Measurements from ENCODE around the gene ITIH2. TPM values are rescaled to one million over a fixed set of nuclear protein-coding genes. Genes with fewer than 3 reads are reported as not detected.
"Not testable (repeated sequence)": the region's sequence is repeated elsewhere in the genome, so short reads cannot be mapped to it uniquely, and the experiment has no call there.

The ITIH2 gene, protein sequence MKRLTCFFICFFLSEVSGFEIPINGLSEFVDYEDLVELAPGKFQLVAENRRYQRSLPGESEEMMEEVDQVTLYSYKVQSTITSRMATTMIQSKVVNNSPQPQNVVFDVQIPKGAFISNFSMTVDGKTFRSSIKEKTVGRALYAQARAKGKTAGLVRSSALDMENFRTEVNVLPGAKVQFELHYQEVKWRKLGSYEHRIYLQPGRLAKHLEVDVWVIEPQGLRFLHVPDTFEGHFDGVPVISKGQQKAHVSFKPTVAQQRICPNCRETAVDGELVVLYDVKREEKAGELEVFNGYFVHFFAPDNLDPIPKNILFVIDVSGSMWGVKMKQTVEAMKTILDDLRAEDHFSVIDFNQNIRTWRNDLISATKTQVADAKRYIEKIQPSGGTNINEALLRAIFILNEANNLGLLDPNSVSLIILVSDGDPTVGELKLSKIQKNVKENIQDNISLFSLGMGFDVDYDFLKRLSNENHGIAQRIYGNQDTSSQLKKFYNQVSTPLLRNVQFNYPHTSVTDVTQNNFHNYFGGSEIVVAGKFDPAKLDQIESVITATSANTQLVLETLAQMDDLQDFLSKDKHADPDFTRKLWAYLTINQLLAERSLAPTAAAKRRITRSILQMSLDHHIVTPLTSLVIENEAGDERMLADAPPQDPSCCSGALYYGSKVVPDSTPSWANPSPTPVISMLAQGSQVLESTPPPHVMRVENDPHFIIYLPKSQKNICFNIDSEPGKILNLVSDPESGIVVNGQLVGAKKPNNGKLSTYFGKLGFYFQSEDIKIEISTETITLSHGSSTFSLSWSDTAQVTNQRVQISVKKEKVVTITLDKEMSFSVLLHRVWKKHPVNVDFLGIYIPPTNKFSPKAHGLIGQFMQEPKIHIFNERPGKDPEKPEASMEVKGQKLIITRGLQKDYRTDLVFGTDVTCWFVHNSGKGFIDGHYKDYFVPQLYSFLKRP
- total RNA-seq, result not detected in 2 replicates

DNA sequence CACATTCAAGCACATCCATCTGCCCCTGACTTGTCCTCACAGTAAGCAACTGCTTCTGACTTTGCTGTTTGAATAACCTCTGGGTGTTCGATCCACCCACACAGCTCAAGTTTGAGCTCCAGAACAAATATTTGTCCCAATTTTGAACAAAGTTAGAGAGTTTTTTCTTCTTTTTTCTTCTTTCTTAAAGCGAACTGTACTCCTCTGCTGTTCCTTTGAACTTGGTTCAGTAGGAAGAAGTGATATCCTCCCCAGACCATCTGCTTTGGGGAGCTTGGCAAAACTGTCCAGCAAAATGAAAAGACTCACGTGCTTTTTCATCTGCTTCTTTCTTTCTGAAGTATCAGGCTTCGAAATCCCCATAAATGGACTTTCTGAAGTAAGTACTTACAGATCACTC, at the start of gene ITIH2:
Gene ITIH2, plus strand, starts transcription at position 177 of the 400 bp plus-strand sequence. Its CDS starts 119 bp downstream, at position 296.
- no peak for DNase-seq (ENCODE audit: low spot score)
- no peaks in the 10 kb centered on the region for H3K36me3 Mint-ChIP-seq (ENCODE audit: low read depth)
- H3K27ac Mint-ChIP-seq, result no peak within 1 kb of the TSS
- no peak within 1 kb of the TSS for H3K4me3 Mint-ChIP-seq
- H3K27me3 Mint-ChIP-seq (ENCODE audit: insufficient read depth), result peaks cover 16% of the 10 kb centered on the region
- intact Hi-C loops (cut with micrococcal nuclease), result no loop called here
- no peaks in the 10 kb centered on the region for H3K4me1 Mint-ChIP-seq (ENCODE audit: low read depth)
- no peaks in the 10 kb centered on the region for H3K9me3 Mint-ChIP-seq

GRCh38 chr10:7657079-7657478, 46.0 kb upstream of the ITIH2 start:
- DNase-seq (ENCODE audit: low spot score); H3K27me3 Mint-ChIP-seq (ENCODE audit: insufficient read depth); H3K4me3 Mint-ChIP-seq; H3K36me3 Mint-ChIP-seq (ENCODE audit: low read depth); H3K9me3 Mint-ChIP-seq; H3K27ac Mint-ChIP-seq; H3K4me1 Mint-ChIP-seq (ENCODE audit: low read depth); intact Hi-C loops (cut with micrococcal nuclease): not testable (repeated sequence)

GRCh38 chr10:7657552-7657951, 45.6 kb upstream of the ITIH2 start:
- DNase-seq (ENCODE audit: low spot score), result no peak
- Mint-ChIP-seq H3K27ac (no peak overlapping the region), H3K27me3 (ENCODE audit: insufficient read depth) (peaks cover 6% of the 10 kb centered on the region), H3K4me3 (no peak overlapping the region), H3K9me3 (no peaks in the 10 kb centered on the region), H3K4me1 (ENCODE audit: low read depth) (no peaks in the 10 kb centered on the region), H3K36me3 (ENCODE audit: low read depth) (no peaks in the 10 kb centered on the region)
- intact Hi-C loops (cut with micrococcal nuclease), result no loop called here

- Mint-ChIP-seq H3K4me3 (no peak overlapping the region), H3K36me3 (ENCODE audit: low read depth) (no peaks in the 10 kb centered on the region), H3K4me1 (ENCODE audit: low read depth) (no peaks in the 10 kb centered on the region), H3K9me3 (no peaks in the 10 kb centered on the region), H3K27me3 (ENCODE audit: insufficient read depth) (peaks cover 14% of the 10 kb centered on the region), H3K27ac (no peak overlapping the region)
- DNase-seq (ENCODE audit: low spot score), result no peak
- intact Hi-C loops (cut with micrococcal nuclease), result no loop called here
Observed at GRCh38 chr10:7659560-7659959, 43.6 kb upstream of the ITIH2 start.

DNA sequence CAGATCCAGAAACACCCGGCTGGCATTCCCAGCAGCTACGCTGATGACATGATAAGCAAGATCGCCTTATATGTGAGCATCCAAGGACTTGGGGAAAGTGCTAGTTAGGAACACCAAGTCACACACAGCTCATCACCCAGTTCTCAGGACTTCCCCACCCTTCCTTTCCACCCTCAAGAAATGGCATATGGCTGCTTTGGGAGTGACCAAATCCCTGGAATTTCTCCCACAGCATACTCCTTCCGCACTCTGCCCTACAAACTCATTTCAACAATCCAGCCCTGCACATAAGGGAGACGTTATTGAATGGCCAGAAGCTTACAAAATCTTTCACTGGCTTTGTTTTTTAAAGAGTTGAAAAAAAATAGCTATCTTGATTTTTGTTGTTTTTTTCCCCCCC, 40.6 kb upstream of the ITIH2 start:
- peaks cover 33% of the 10 kb centered on the region for H3K27me3 Mint-ChIP-seq (ENCODE audit: insufficient read depth)
- peaks cover 7% of the 10 kb centered on the region for H3K4me1 Mint-ChIP-seq (ENCODE audit: low read depth)
- no peaks in the 10 kb centered on the region for H3K36me3 Mint-ChIP-seq (ENCODE audit: low read depth)
- H3K9me3 Mint-ChIP-seq, result no peaks in the 10 kb centered on the region
- intact Hi-C loops (cut with micrococcal nuclease), result loop anchor here (10.0 kb wide), 1 partner anchor 372 kb away; no protein-coding TSS in a partner anchor
- DNase-seq (ENCODE audit: low spot score), result no peak
- no peak overlapping the region for H3K27ac Mint-ChIP-seq
- no peak overlapping the region for H3K4me3 Mint-ChIP-seq

DNA sequence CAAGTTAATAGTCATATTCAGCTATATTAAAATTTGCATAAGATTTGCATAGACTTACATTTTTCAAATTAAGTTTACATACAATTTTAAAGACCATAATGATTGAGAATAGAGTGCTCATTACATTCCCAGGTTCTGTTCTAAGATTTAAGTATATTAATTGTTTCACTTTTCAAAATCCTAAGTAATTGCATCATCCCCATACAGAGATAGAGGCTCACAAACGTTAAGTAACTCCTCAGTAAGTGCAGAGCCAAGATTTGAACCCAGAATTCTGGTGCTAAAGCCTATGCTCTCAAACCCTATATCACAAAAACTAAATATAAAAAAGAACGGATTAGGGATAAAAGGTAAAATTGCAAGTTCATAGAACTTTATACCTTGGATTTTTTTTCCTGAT, 38.4 kb upstream of the ITIH2 start:
- no peak overlapping the region for H3K4me3 Mint-ChIP-seq
- intact Hi-C loops (cut with micrococcal nuclease), result loop anchor here (10.0 kb wide), 1 partner anchor 370 kb away; no protein-coding TSS in a partner anchor
- H3K27ac Mint-ChIP-seq, result no peak overlapping the region
- no peaks in the 10 kb centered on the region for H3K9me3 Mint-ChIP-seq
- no peaks in the 10 kb centered on the region for H3K36me3 Mint-ChIP-seq (ENCODE audit: low read depth)
- no peak for DNase-seq (ENCODE audit: low spot score)
- H3K27me3 Mint-ChIP-seq (ENCODE audit: insufficient read depth), result peaks cover 47% of the 10 kb centered on the region
- H3K4me1 Mint-ChIP-seq (ENCODE audit: low read depth), result peaks cover 12% of the 10 kb centered on the region

DNA sequence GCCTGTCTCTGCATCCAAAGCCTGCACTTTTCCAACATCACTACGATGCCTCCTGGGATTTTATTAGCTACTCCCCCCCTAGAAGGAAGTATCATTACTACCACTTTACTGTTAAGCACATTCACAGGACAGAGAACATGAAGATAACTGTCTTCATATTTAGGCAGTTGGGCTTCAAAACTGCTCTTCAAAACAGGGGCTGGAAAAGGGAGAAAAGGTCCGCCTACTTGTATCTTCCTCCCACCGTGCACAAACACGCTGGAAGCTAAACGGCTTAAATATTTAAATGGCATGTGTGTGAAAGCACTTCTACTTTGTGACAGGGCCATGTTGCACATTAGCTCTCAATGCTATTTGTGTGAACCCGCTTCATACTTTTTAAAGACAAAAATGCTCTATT, 37.3 kb upstream of the ITIH2 start:
- DNase-seq (ENCODE audit: low spot score), result no peak
- peaks cover 12% of the 10 kb centered on the region for H3K4me1 Mint-ChIP-seq (ENCODE audit: low read depth)
- peaks cover 51% of the 10 kb centered on the region for H3K27me3 Mint-ChIP-seq (ENCODE audit: insufficient read depth)
- no peaks in the 10 kb centered on the region for H3K9me3 Mint-ChIP-seq
- no peak overlapping the region for H3K27ac Mint-ChIP-seq
- no peaks in the 10 kb centered on the region for H3K36me3 Mint-ChIP-seq (ENCODE audit: low read depth)
- peak overlapping the region; percentile 42 for H3K4me3 Mint-ChIP-seq
- intact Hi-C loops (cut with micrococcal nuclease), result loop anchor here (10.0 kb wide), 1 partner anchor 369 kb away; no protein-coding TSS in a partner anchor

GRCh38 chr10:7666253-7667023, 36.7 kb upstream of the ITIH2 start, which contains the start of gene ITIH5:
TSS of gene ITIH5 (minus strand) at chr10:7666966. CDS start at chr10:7666892, 74 bp downstream.
- Mint-ChIP-seq H3K4me3 (peak within 1 kb of the TSS; percentile 57), H3K9me3 (no peaks in the 10 kb centered on the region), H3K27ac (no peak within 1 kb of the TSS), H3K4me1 (ENCODE audit: low read depth) (peaks cover 12% of the 10 kb centered on the region), H3K27me3 (ENCODE audit: insufficient read depth) (peaks cover 56% of the 10 kb centered on the region), H3K36me3 (ENCODE audit: low read depth) (no peaks in the 10 kb centered on the region)
- intact Hi-C loops (cut with micrococcal nuclease), result loop anchor here (10.0 kb wide), 1 partner anchor 368 kb away; no protein-coding TSS in a partner anchor
- DNase-seq (ENCODE audit: low spot score), result no peak

GRCh38 chr10:7667262-7668141, 35.6 kb upstream of the ITIH2 start:
- H3K36me3 Mint-ChIP-seq (ENCODE audit: low read depth), result no peaks in the 10 kb centered on the region
- DNase-seq (ENCODE audit: low spot score), result no peak
- peaks cover 62% of the 10 kb centered on the region for H3K27me3 Mint-ChIP-seq (ENCODE audit: insufficient read depth)
- H3K4me3 Mint-ChIP-seq, result peak overlapping the region; percentile 57
- intact Hi-C loops (cut with micrococcal nuclease), result loop anchor here (10.0 kb wide), 1 partner anchor 367 kb away; no protein-coding TSS in a partner anchor
- H3K9me3 Mint-ChIP-seq, result no peaks in the 10 kb centered on the region
- peaks cover 12% of the 10 kb centered on the region for H3K4me1 Mint-ChIP-seq (ENCODE audit: low read depth)
- H3K27ac Mint-ChIP-seq, result no peak overlapping the region

- no peak for DNase-seq (ENCODE audit: low spot score)
- no peak overlapping the region for H3K27ac Mint-ChIP-seq
- intact Hi-C loops (cut with micrococcal nuclease), result no loop called here
- no peak overlapping the region for H3K4me3 Mint-ChIP-seq
- peaks cover 51% of the 10 kb centered on the region for H3K27me3 Mint-ChIP-seq (ENCODE audit: insufficient read depth)
- H3K36me3 Mint-ChIP-seq (ENCODE audit: low read depth), result no peaks in the 10 kb centered on the region
- H3K4me1 Mint-ChIP-seq (ENCODE audit: low read depth), result peaks cover 12% of the 10 kb centered on the region
- H3K9me3 Mint-ChIP-seq, result no peaks in the 10 kb centered on the region
Observed at GRCh38 chr10:7670157-7670556, 33.0 kb upstream of the ITIH2 start.

DNA sequence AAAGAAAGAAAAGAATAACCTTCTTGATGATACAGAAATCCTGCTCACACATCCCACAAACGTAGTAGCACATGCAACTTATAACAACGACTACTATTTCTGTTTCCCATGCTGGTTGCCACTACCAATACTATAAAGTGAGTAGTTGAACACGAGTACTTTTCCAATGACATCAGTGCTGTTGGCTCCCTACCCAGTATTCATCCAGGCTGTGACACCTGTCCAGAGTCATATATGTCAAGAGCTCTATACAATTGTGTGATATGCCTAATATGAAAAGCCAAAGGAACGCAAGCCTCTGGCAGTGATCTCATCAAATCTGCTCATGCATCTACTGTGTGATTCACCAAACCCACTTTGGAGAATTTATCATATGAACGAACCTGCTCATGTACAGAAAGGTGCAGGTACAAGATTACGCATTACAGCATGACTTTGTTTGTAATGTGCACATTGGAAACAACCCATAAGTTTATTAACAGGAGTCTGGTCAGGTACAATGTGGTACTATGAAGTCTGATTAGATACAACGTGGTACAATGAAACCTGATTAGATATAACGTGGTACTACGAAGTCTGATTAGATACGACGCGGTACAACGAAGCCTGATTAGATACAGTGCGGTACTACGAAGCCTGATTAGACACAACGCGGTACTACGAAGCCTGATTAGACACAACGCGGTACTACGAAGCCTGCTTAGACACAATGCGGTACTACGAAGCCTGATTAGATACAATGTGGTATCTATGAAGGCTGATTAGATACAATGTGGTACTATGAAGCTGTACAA, 30.6 kb upstream of the ITIH2 start:
- peaks cover 42% of the 10 kb centered on the region for H3K27me3 Mint-ChIP-seq (ENCODE audit: insufficient read depth)
- peaks cover 5% of the 10 kb centered on the region for H3K4me1 Mint-ChIP-seq (ENCODE audit: low read depth)

More for the DNA sequence above, 30.6 kb upstream of the ITIH2 start:
- no peaks in the 10 kb centered on the region for H3K36me3 Mint-ChIP-seq (ENCODE audit: low read depth)
- DNase-seq (ENCODE audit: low spot score), result no peak
- intact Hi-C loops (cut with micrococcal nuclease), result no loop called here
- H3K27ac Mint-ChIP-seq, result no peak overlapping the region
- no peak overlapping the region for H3K4me3 Mint-ChIP-seq
- H3K9me3 Mint-ChIP-seq, result no peaks in the 10 kb centered on the region

Data from activated T-helper 1 cell treated with anti-CD3 and anti-CD28 coated beads, Interleukin-12 subunit alpha, Interleukin-12 subunit beta, Interleukin-2, Interleukin-4 antibody, amounts not matched to agents 30 ng/mL and 10 ng/mL and 1 ng/mL, durations not matched to agents 14 hours and 24 hours and 36 hours (primary cell).